Body of pancreas (tissue), 4 donors: ENCODE data around the gene CLSTN2. TPM values are rescaled to one million over a fixed set of nuclear protein-coding genes. Genes with fewer than 3 reads are reported as not detected.

Experiments
- ATAC-seq: fragments of 150-250 bp; one replicate; pipeline ENCODE4 v1.9.1; 2016
- DNase-seq, 4 donors: peaks; one replicate each; pipeline ENCODE4 v3.0.0-alpha.2; 2019
- H3K27ac ChIP-seq, 4 donors: fragments of 200-600 bp; sonication (generic); 1 replicate in 3 of 4; 2 replicates in 1 of 4; pipeline versions ENCODE4 v1.5.1 to v1.6.1; 2016 to 2019; ENCODE audit warnings: mild to moderate bottlenecking in 1 of 4, mixed read lengths in 1 of 4, moderate library complexity in 1 of 4
- H3K27me3 ChIP-seq, 2 donors: fragments of 200-600 bp; sonication (generic); one replicate each; pipeline ENCODE4 v1.6.0; 2016; ENCODE audit warnings: mild to moderate bottlenecking in 1 of 2
- H3K36me3 ChIP-seq, 2 donors: fragments of 200-600 bp; sonication (generic); replicated peaks in 1 of 2; 2 replicates each; pipeline ENCODE4 v1.5.1; 2016; ENCODE audit warnings: low read depth in 2 of 2; ENCODE audit not compliant: insufficient read depth in 1 of 2
- H3K4me1 ChIP-seq: fragments of 200-600 bp; sonication (generic); one replicate; pipeline ENCODE4 v1.6.0; 2016
- H3K4me3 ChIP-seq, 2 donors: fragments of 200-600 bp; sonication (generic); 1 replicate in 1 of 2; 2 replicates in 1 of 2; pipeline ENCODE4 v1.5.1; 2016 to 2019
- H3K9me3 ChIP-seq, 3 donors: fragments of 200-600 bp; sonication (generic); 1 replicate in 2 of 3; 2 replicates in 1 of 3; pipeline ENCODE4 v1.5.1; 2016
- CTCF ChIP-seq, 7 experiments: fragments of 450-650 bp in 4 of 7; fragments of 200-600 bp in 3 of 7; sonication (generic) in 3 of 7; IDR thresholded peaks; one replicate each; pipeline ENCODE4 v1.5.1; 2016 to 2019; ENCODE audit warnings: antibody characterized with exemption in 7 of 7
- POLR2A ChIP-seq, 3 donors: fragments of 450-650 bp; IDR thresholded peaks; one replicate each; pipeline ENCODE4 v1.6.1; 2016; ENCODE audit warnings: antibody characterized with exemption in 3 of 3, mild to moderate bottlenecking in 2 of 3
- WGBS, 2 donors: methylation state at CpG; one replicate each; pipeline ENCODE4 v1.1.5; 2017; 5-methylcytosine and 5-hydroxymethylcytosine counted together
- intact Hi-C: fragments of 100-400 bp; cut with DNase I; formaldehyde crosslinking; loops from one replicate; pipeline ENCODE4 v1.15.1; 2023
- total RNA-seq, 2 donors: library from RNA; depleted of rRNA; stranded (reverse); fragments of >200 nt; gene quantifications; one replicate each; pipeline ENCODE4 v1.1.0, GENCODE V29; 2016

CLSTN2 gene
- total RNA-seq, 2 donors from 2014 or later = 14.5 to 14.8 TPM

DNA sequence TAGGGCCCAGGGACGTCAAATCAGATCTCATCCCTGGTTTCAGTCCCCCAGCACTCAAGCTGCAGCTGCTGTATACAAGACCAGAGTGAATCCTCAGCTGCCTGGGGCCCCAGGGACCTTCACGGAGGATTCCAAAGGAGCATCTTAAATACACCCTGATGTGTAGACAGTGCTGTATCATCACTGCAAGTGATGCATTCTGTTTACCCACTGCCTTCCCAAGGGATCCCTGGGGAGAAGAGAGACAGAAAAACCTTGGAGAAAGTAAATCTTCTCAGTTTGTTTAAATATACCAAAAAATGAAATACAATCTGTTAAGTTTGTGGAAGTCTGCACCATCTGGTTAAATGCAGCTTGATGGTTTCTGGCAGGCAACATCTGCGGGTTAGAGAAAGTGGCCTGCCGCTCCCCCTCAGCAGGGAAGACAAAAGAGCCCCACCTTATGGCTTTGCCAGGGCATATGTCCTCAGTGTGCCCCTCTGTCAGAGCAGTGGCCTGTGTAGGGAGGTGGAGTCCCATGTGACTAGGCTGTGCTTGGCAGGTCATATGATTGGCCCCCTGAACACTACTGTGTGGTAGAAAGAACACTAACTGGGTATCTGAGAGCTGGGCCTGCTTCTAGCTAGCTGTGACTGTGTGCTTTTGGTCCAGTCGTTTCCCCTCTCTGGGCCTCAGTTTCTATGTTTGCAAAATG, 520.7 kb downstream of the CLSTN2 start:
- no peaks in the 10 kb centered on the region for H3K9me3 ChIP-seq
- no peak for TF ChIP-seq CTCF (IDR thresholded peaks at IDR 0.05)
- ATAC-seq (no peak), DNase-seq (no peak)
- no peak overlapping the region for H3K27ac ChIP-seq
- 71 to 85% methylated on average over 5 of the region's 5 CpGs for WGBS, 2 donors
- H3K4me3 ChIP-seq = no peak overlapping the region
- intact Hi-C loops = no loop called here
- H3K4me1 ChIP-seq = no peaks in the 10 kb centered on the region
- no peaks in the 10 kb centered on the region for H3K36me3 ChIP-seq
- no peaks in the 10 kb centered on the region for H3K27me3 ChIP-seq

DNA sequence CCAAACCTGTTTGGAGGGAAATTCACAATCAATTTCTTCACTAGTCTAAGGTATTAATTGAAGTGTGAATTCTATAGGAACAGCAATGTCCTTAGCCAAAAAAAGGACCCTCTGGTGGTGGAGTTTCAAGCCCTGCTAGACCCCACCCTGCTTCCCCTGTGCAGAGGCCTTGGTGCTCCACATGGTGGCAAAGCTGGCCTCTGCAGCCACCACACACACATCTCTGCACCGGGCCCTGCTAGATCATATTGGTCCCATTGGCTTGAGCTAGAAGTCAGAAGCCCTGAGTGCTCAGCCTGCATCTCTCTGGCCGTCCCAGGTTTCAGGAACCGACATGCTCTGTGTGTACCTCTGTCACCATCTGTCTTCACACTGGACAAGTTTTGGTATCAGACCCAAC, 522.0 kb downstream of the CLSTN2 start:
- no peak overlapping the region for H3K4me3 ChIP-seq
- 86 to 89% methylated on average over 3 of the region's 3 CpGs for WGBS, 2 donors
- H3K27ac ChIP-seq = no peak overlapping the region
- no peaks in the 10 kb centered on the region for H3K9me3 ChIP-seq
- intact Hi-C loops = no loop called here
- H3K4me1 ChIP-seq = no peaks in the 10 kb centered on the region
- no peak for ATAC-seq
- H3K27me3 ChIP-seq = no peaks in the 10 kb centered on the region
- DNase-seq = no peak
- H3K36me3 ChIP-seq = no peaks in the 10 kb centered on the region
- no peak for TF ChIP-seq CTCF (IDR thresholded peaks at IDR 0.05)
- TF ChIP-seq POLR2A (IDR thresholded peaks at IDR 0.05) = no peak

DNA sequence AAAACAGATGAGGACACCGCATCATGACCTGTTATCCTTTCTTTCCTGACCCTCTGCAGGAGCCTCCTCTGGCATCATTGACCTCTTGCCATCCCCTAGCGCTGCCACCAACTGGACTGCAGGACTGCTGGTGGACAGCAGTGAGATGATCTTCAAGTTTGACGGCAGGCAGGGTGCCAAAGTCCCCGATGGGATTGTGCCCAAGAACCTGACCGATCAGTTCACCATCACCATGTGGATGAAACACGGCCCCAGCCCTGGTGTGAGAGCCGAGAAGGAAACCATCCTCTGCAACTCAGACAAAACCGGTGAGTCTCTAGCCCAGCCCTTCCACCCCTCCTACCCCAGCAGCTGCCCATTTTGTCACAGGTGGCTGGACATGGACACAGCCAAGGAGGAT, 524.5 kb downstream of the CLSTN2 start:
- no peak overlapping the region for H3K4me3 ChIP-seq
- ATAC-seq = no peak

DNA sequence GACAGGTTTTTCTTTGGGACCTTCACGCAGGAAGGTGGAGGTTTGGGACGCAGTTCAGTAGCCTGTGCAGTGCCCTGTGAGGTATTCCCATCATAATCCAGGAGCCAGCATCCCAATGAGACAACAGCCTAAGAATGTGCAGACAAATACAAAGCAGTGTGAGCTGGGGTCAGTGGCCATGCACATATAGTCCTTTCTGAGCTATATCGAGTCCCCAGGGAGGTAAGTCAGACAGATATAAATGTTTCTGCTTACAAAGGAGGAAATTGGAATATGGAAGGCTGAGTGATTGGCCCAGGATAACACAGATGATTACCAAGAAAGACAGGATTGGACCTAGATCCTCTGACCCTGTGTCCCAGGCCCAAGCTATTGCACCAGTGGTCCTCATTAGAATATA, 526.3 kb downstream of the CLSTN2 start:
- no peaks in the 10 kb centered on the region for H3K36me3 ChIP-seq
- 88 to 91% methylated on average over 3 of the region's 3 CpGs for WGBS, 2 donors
- H3K9me3 ChIP-seq = no peaks in the 10 kb centered on the region
- no peaks in the 10 kb centered on the region for H3K4me1 ChIP-seq
- no peak overlapping the region for H3K27ac ChIP-seq
- H3K27me3 ChIP-seq = no peaks in the 10 kb centered on the region
- ATAC-seq (no peak), DNase-seq (no peak)
- H3K4me3 ChIP-seq = no peak overlapping the region
- intact Hi-C loops = no loop called here
- TF ChIP-seq POLR2A (IDR thresholded peaks at IDR 0.05) (no peak), CTCF (IDR thresholded peaks at IDR 0.05) (no peak)

More for the DNA sequence above, 524.5 kb downstream of the CLSTN2 start:
- no peak for TF ChIP-seq POLR2A (IDR thresholded peaks at IDR 0.05)
- no peaks in the 10 kb centered on the region for H3K9me3 ChIP-seq
- 83 to 84% methylated on average over 3 to 8 of the region's 8 CpGs for WGBS, 2 donors
- H3K36me3 ChIP-seq = no peaks in the 10 kb centered on the region
- no peak for DNase-seq
- intact Hi-C loops = no loop called here
- H3K4me1 ChIP-seq = no peaks in the 10 kb centered on the region
- no peaks in the 10 kb centered on the region for H3K27me3 ChIP-seq
- no peak overlapping the region for H3K27ac ChIP-seq

GRCh38 chr3:140463355-140463754, 528.4 kb downstream of the CLSTN2 start:
- WGBS, 2 donors = 55 to 78% methylated on average over 2 of the region's 2 CpGs
- Histone ChIP-seq H3K36me3 (no peaks in the 10 kb centered on the region), H3K9me3 (no peaks in the 10 kb centered on the region), H3K27ac (no peak overlapping the region), H3K4me3 (no peak overlapping the region), H3K27me3 (no peaks in the 10 kb centered on the region), H3K4me1 (no peaks in the 10 kb centered on the region)
- TF ChIP-seq CTCF (IDR thresholded peaks at IDR 0.05) (no peak), POLR2A (IDR thresholded peaks at IDR 0.05) (no peak)
- ATAC-seq (no peak), DNase-seq (no peak)
- intact Hi-C loops = no loop called here
